LNCAP (cell line): ENCODE data around the gene HAGH.

Experiments used
- CTCF ChIP-seq: fragments of 450-650 bp; IDR thresholded peaks from 2 replicates; pipeline ENCODE4 v1.5.1; 2017; ENCODE audit warnings: mild to moderate bottlenecking

The HAGH gene

GRCh38 chr16:1794908-1795666 is 31.5 kb downstream of the HAGH start:
- TF ChIP-seq CTCF, result no peak

- TF ChIP-seq CTCF, result no peak
These were observed 32.3 kb downstream of the HAGH start for GRCh38 chr16:1794221-1794871.

DNA sequence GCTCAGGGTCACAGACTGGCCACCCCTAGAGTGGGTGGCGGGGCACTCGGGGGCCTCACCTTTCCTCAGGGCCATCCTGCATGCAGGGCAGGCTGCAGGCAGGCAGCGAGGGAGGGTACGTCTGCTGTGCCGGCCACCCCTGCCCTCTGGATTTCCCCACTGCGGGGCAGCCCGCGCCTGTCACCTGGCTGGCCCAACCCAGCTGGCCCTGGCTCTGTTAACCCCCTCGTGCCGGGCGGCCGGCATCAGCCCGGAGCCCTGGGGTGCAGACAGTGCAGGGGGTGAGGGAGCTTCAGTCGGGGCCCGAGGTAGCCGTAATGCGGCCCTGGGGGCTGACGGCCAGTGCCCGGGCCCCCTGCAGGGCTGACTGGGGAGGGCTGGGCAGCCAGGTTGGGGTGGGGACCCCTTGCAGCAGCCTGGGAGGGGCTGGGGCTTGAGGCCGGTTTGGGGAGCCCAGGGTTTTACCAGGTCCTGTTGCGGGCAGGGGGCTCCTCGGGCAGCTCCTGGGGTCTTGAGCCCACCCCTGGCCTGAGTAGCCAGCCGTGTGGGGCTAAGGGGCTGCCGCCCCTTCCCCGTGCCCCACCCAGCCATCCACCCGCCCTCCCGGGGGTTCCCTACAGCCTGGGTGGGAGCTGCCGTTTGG is 32.9 kb downstream of the HAGH start, which contains the start of gene IGFALS:
Gene IGFALS, minus strand, starts transcription at position 128 of the 643 bp plus-strand sequence. Its CDS starts 53 bp downstream, at position 75.
- no peak for TF ChIP-seq CTCF

GRCh38 chr16:1792836-1793577 is 33.6 kb downstream of the HAGH start:
- no peak for TF ChIP-seq CTCF

GRCh38 chr16:1791943-1792812 is 34.4 kb downstream of the HAGH start:
- TF ChIP-seq CTCF, result no peak

DNA sequence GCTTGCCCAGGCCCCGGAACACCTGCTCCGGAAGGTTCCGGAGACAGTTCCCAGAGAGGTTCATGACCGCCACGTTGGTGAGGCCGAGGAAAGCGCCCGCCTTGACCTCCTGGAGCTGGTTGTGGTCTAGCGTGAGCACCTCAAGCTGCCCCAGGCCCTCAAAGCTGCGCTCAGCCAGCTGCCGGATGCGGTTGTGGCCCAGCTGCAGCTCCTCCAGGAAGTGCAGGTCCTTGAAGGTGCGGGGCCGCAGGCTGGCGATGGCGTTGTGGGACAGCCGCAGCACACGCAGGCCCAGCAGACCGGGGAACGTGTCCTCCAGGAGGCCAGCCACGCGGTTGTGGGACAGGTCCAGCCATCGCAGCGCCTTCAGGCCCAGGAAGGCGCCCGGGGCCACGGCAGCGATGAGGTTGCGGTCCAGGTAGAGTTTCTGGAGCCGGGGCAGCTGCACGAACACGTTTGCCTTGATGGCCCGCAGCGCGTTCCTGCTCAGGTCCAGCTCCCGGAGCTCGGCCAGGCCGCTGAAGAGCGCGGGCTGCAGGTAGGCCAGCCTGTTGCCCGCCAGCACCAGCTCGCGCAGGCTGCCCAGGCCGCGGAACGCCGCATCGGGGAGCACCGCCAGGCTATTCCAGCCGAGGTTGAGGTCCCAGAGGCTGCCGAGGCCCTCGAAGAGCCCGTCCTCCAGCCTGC is 35.2 kb downstream of the HAGH start:
- TF ChIP-seq CTCF, result no peak
